Esophagus muscularis mucosa (tissue), 2 donors: ENCODE results near the gene TBC1D22A.

Experiments
- POLR2A ChIP-seq: fragments of 450-650 bp; IDR thresholded peaks from one replicate; pipeline ENCODE4 v1.6.1; 2017; ENCODE audit warnings: antibody characterized with exemption, moderate library complexity, mild to moderate bottlenecking, low read depth
- POLR2AphosphoS5 ChIP-seq, 2 donors: sonication (generic); formaldehyde crosslinking; IDR thresholded peaks; one replicate each; pipeline ENCODE4 v1.6.1; 2017; ENCODE audit warnings: antibody characterized with exemption in 2 of 2

- no peak for TF ChIP-seq POLR2AphosphoS5 (IDR thresholded peaks at IDR 0.05)
- no peak for TF ChIP-seq POLR2A
Measured at GRCh38 chr22:46986788-46987187, 224.3 kb downstream of the TBC1D22A start.
